ENCODE results near the gene RPRML.

DNA sequence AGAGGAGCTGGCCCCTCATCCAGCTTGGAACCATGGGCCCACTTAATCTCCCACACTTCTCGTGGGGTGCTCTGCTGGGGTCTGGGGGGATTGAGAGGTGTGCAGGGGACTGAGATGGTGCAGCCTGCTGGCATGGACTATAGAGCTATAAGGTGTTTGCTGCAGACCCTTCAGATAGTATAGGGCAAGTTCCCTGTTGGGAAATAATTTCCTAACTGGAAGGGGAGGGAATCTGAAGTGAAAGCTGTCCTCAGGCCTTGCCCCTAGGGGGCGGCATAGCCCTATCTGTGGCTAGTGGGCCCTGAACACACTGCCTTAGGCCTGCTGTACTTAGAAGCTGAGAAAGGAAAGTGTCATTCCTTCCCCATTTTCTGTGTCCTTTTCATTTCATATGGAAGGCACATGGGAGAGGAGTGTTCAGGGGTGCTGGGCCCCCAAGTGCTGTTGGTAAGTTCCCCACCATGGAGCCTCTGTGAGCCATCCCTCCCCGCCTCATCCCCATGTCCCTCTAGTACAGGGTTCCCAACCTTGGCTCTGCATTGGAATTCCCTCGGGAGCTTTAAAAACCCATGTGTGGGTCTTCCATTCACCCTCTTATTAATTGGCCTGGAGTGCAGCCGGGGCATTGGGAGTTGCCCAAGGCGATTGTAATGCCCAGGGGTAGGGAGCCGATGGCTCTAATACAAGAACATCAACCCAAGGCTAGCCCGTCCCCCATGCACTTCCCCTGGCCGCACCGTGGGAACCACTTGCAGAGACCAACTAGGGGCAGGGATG, 36.4 kb downstream of the RPRML start:
- TF ChIP-seq, protein P1, sequence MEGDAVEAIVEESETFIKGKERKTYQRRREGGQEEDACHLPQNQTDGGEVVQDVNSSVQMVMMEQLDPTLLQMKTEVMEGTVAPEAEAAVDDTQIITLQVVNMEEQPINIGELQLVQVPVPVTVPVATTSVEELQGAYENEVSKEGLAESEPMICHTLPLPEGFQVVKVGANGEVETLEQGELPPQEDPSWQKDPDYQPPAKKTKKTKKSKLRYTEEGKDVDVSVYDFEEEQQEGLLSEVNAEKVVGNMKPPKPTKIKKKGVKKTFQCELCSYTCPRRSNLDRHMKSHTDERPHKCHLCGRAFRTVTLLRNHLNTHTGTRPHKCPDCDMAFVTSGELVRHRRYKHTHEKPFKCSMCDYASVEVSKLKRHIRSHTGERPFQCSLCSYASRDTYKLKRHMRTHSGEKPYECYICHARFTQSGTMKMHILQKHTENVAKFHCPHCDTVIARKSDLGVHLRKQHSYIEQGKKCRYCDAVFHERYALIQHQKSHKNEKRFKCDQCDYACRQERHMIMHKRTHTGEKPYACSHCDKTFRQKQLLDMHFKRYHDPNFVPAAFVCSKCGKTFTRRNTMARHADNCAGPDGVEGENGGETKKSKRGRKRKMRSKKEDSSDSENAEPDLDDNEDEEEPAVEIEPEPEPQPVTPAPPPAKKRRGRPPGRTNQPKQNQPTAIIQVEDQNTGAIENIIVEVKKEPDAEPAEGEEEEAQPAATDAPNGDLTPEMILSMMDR (IDR thresholded peaks at IDR 0.05), result peak; percentile 85
- no peak for TF ChIP-seq ZNF121 (CRISPR knock-in tag; IDR thresholded peaks at IDR 0.05)
- TF ChIP-seq FOXP1 (CRISPR knock-in tag; IDR thresholded peaks at IDR 0.05; ENCODE audit: borderline replicate concordance), result no peak
- no peak for TF ChIP-seq JUN (CRISPR knock-in tag; IDR thresholded peaks at IDR 0.05)

Measured in WTC11 (cell line).